ELR (cell line): Measurements from ENCODE around the gene PSTPIP2.
"Not testable (repeated sequence)": the region's sequence is repeated elsewhere in the genome, so short reads cannot be mapped to it uniquely, and the experiment has no call there.

Source experiments
- DNase-seq: peaks from one replicate; pipeline ENCODE4 v3.0.0-alpha.2; 2015; ENCODE audit warnings: low read depth

The PSTPIP2 gene

GRCh38 chr18:46035696-46036680 lies 36.1 kb downstream of the PSTPIP2 start:
- peak; percentile 46 for DNase-seq

GRCh38 chr18:46034230-46034629 lies 37.8 kb downstream of the PSTPIP2 start:
- DNase-seq, result no peak

DNA sequence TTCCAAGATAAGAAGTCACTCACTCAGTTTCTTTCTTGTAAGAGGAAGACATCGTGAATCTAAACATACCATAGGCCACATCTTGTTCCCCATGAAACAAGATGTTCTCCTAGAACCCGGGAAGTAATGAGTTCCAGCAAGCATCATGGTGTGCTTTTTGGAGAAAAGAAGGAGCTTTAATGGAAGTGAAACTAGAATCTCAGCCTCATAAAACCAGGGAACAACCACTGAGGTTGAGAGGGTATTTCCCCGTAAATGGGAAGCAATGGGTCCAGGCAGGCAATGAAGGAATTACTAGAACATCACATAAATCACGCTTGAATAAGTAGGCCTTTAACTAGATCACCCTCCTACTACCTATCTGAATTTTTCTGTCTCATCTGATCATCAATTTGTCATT lies 40.3 kb downstream of the PSTPIP2 start:
- DNase-seq, result no peak

DNA sequence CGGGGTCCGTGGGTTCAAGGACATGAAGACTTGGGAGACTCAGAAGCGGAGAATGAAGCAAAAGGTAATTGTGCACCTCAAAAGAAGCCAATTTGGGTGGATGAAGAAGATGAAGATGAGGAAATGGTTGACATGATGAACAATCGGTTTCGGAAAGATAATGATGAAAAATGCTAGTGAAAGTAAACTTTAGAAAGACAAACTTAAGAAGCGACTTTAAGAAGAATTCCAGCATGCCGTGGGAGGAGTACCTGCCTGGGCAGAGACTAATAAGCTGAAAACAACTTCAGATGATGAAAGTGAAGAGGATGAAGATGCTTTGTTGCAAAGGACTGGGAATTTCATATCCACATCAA lies 43.5 kb downstream of the PSTPIP2 start:
- no peak for DNase-seq

- no peak for DNase-seq
These were observed 52.1 kb downstream of the PSTPIP2 start for GRCh38 chr18:46019936-46020335.

- peak; percentile 7 for DNase-seq
These were observed 58.4 kb downstream of the PSTPIP2 start for GRCh38 chr18:46013484-46014189.

- DNase-seq, result no peak
These were observed 61.4 kb downstream of the PSTPIP2 start for GRCh38 chr18:46010676-46011075.

GRCh38 chr18:46010050-46010449 lies 62.0 kb downstream of the PSTPIP2 start:
- DNase-seq, result no peak

DNA sequence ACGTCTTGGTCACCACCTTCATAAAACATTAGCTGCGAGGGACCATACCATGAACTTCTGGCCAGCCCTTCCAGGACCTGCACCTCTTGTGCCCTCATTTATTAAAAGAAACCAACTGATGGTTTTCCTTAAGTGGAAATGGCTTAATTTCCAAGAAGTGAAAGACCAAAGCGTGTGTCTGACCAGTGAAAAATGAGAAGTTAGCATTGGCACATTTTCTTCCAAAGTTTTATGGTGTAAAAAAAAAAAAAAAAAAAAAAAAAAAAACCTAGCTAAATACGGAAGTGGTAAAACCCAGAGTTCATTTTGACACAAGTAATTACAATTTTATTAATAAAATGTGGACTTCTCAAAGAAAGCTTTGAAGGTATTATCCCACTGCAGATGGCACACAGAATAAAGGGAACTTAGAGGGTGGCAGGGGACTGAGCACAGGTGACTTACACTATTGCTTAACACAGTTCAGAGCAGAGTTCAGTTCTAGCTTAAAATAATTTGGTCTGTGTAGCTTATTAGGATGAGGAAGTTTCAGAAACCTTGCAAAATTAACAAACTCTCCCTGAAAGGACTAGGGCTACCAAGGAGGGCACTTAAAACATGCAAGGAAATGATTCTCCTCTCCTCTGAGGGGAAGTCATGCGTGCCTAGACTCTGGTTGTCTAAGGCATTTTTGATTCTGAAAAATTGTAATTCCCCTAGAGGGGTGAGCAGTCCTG lies 62.8 kb downstream of the PSTPIP2 start:
- DNase-seq, result no peak

DNA sequence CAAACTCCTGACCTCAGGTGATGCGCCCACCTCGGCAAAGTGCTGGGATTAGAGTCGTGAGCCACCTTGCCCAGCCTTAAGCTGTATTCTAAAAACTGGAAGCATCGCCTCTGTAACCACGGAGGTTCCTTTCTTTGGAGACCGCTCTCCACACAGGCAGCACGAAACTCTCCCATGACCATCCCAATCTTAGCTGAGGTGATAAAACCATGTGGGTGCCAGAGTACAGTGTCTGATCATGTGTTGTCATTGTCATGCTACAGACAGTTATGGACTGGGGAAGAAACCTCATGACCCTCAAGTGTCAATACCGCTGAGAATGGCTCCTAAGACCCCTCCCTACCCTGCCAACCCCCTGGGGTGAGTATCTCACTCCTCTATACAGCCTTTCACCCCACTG lies 63.5 kb downstream of the PSTPIP2 start:
- DNase-seq, result no peak

DNA sequence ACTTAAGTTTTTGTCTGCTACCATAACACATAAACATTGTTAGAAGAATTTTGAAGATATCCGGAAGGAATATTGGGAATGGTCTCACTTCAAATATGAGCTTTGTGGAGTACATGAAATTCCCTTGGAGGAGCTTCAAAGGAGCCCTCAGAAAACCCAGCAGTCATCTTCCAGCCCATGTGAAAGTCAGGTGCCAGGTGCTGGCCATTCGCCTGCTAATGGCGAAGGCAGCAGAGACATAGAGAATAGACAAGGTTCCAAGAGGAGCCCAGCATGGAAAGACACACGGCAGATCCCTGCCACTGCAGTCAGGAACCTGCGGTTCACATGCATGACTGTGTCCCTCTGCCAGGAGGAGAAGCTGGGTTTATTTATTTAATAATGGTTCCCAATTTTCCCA lies 64.9 kb downstream of the PSTPIP2 start:
- no peak for DNase-seq

- no peak for DNase-seq
These were observed 69.1 kb downstream of the PSTPIP2 start for GRCh38 chr18:46002934-46003333.

DNA sequence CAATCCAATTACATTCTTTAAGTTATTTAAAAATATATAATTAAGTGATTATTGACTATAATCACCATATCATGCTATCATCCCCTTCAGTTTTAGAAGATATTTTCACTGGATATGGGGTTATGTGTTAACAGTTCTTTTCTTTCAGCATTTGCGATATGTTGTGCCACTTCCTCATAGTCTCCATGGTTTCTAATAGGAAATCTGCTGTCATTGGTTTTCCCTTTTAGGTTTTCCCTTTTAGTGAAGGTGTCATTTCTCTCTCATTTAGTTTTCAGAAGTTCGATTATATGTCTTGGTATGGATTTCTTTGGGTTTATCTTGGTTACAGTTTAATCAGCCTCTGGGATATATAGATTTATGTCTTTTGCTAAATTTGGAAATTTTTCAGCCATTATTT lies 70.2 kb downstream of the PSTPIP2 start:
- no peak for DNase-seq

DNA sequence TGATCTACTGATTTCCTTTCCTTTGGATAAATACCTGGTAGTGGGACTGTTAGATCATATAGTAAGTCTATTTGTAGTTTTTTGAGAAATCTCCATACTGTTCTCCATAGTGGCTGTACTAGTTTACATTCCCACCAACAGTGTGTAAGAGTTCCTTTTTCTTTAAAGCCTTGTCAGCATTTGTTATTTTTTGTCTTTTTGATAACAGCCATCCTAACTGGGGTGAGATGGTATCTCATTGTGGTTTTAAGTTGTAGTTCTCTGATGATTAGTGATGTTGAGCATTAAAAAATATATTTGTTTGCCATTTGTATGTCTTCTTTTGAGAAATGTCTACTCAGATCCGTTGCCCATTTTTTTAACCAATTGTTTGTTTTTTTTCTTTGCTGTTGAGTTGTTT lies 71.0 kb downstream of the PSTPIP2 start:
- no peak for DNase-seq

DNA sequence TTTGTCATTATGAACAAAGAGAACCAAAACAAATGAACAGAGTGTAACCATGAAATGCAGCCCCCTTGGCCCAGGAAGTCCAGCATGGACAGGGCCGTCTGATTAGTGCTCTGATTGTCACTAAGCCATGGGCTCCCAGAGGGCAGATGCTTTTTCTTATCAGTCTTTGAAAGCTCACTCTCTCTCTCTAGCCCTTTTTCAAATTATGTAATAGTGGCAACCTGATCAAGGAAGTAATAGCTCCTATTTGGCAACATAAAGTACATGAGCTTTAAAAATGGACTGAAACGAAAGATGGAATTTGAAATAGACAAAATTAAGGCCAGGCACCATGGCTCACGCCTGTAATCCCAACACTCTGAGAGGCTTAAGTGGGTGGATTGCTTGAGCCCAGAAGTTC lies 72.5 kb downstream of the PSTPIP2 start:
- no peak for DNase-seq

DNA sequence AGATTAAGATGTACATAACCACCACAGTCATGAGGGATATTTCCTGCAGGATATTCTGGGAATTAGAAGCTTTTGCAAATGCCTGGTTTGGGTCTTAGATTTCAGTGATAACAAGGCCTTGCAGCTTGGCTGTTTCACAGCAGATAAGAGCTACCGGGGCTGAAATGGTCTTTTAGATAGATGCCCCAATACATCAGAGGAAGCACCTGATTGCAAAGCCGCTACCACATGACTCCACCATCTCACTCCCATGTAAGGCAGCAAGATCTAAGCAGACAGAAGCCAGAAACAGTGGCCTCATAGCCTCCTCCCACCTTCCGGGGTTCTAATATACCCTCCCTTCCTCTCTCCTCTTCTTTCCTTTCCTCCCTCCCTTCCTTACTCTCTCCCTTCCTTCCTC lies 73.8 kb downstream of the PSTPIP2 start:
- DNase-seq, result no peak

DNA sequence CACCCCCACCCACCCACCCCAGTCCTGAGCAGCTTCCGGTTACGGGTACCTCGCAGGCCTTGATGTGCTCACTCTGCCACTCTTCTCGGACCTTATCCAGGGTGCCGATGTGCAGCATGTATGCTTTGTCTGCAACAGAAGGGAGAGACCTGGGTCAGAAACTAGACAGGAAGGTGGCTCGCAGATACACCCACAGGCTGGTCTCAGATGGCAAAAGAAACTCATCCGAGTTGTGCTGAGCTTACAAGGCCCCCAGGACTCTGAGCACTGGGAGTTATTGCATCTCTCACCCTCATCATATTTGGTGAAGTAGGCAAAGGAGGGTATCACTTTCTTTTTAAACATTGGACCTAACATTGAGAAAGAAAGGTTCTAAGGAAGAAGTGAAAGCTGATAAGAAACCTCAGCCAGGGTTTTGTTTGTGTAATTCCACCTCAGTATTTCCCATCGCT lies 74.3 kb downstream of the PSTPIP2 start:
- DNase-seq, result no peak

DNA sequence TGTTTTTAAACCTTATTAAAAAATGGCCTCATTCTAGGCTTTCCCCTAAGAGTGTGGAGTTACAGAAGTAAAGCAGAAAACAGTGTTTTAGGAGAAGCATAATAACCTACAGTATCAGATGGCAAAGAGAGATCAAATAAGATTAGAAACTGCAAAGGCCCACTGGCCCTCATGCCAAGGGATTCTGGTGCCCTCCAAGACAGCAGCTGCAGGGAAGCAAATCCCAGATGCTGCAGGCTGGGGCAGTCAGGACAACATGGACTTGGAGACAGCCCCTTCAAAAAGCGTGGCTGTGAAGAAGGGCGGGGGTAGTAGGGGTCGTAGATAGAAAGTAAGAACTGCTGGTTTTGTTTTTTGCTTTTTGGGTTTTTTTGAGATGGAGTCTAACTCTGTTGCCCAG lies 76.6 kb downstream of the PSTPIP2 start:
- DNase-seq, result no peak

GRCh38 chr18:45993438-45993837 lies 78.6 kb downstream of the PSTPIP2 start:
- DNase-seq, result peak; percentile 89

DNA sequence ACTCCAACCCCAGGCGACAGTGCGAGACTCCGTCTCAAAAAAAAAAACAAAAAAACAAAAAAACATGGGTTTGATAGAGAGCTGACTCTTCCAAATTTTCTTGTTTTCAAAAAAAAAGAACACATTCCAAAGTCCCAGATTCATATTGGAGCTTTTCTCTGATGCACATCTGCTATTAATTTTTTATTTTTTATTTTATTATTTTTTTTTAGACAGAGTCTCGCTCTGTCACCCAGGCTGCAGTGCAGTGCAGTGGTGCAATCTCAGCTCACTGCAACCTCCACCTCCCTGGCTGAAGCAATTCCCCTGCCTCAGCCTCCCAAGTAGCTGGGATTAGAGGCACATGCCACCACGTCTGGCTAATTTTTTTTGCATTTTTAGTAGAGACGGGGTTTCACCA lies 79.5 kb downstream of the PSTPIP2 start:
- DNase-seq, result not testable (repeated sequence)

DNA sequence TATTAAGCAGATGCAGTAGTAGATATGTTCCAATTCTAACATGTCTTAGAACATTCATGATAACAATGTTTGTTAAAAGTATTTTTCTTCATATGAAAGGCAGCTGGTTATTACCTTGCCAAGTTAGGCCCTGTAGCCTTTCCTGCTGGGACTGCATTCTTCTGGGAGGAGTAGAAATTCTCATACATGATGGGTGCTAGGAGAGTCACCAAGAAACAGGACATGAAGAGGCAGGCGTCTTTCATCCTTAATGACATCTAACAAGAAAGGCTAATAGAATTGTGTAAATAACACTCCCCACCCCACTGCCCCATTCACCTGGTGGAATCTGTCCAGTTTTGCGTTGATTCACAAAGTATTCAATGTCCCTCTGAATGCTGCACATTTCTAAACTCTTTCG lies 80.3 kb downstream of the PSTPIP2 start:
- no peak for DNase-seq

DNA sequence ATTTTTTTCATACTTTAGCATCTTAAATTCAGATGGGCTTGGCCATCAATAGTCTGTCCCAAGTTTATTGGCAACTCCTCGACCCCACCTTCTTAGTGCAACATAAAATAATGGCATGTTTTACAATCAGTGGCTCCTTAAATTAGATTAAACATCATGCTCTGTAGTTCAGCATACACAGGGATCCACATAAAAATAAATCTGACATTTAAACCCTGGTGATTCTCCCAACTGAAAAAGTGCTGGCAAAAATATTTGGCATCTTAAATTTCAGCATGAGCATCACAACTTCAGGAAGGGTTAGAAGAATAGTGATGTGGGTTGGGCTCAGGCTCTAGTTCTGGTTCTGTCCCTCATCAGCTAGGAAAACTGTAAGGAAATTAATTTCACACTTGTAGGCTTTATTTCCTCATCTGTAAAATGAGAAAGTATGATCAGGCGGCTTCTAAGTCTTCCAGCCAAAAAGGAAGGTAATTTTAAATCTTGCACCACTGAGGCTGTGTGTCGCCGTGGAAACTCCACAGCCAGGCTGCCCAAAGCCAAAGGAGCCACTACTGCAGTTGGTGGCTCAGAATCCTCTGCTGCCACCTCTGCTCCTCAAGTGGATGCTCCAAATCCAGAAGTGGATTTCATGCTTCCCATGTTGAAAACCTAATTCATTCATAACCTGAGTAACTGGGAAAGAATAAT lies 87.4 kb downstream of the PSTPIP2 start:
- no peak for DNase-seq
